ENCODE results near the gene TRIM40. TPM values are rescaled to one million over a fixed set of nuclear protein-coding genes. Genes with fewer than 3 reads are reported as not detected.
A peak's percentile ranks its signal among the peaks of the same experiment; 100 is the strongest.

The TRIM40 gene
- total and polyA plus RNA-seq, 2 of the 13 experiments (the other 11 are each of a cell fraction or from before 2014, with no cell fraction given): 0.58 TPM; not detected in 1

GRCh38 chr6:30102414-30102969 lies 33.4 kb upstream of the TRIM40 start (continued):
- 0 out of 2 replicates have a peak, but pooled peaks have one; percentile 6 for TF ChIP-seq PATZ1 (CRISPR knock-in tag; IDR thresholded peaks at IDR 0.05)
- TF ChIP-seq REL (CRISPR knock-in tag; conservative IDR thresholded peaks at IDR 0.05): no peak; the same call in 1 of the 2 replicates
- TF ChIP-seq ZNF891 (CRISPR knock-in tag; IDR thresholded peaks at IDR 0.05): 0 out of 2 replicates have a peak, but pooled peaks have one; percentile 6
- TF ChIP-seq FOXC1 (CRISPR knock-in tag; IDR thresholded peaks at IDR 0.05; ENCODE audit: borderline replicate concordance): no peak
- 0 out of 2 replicates have a peak, but pooled peaks have one; percentile 14 for TF ChIP-seq MTF2 (CRISPR knock-in tag; IDR thresholded peaks at IDR 0.05; ENCODE audit: borderline replicate concordance)
- TF ChIP-seq ARID2 (CRISPR knock-in tag; IDR thresholded peaks at IDR 0.05; ENCODE audit: borderline replicate concordance): 0 out of 2 replicates have a peak, but pooled peaks have one; percentile 17
- TF ChIP-seq ZNF34 (CRISPR knock-in tag; IDR thresholded peaks at IDR 0.05; ENCODE audit: borderline replicate concordance): 0 out of 2 replicates have a peak, but pooled peaks have one; percentile 76
- no peak for TF ChIP-seq ZNF850 (CRISPR knock-in tag; conservative IDR thresholded peaks at IDR 0.05)
- TF ChIP-seq ZNF235 (CRISPR knock-in tag; IDR thresholded peaks at IDR 0.05; ENCODE audit: borderline replicate concordance): no peak
- 0 out of 2 replicates have a peak, but pooled peaks have one; percentile 6 for TF ChIP-seq ZNF510 (CRISPR knock-in tag; IDR thresholded peaks at IDR 0.05; ENCODE audit: low read depth)
- 0 out of 2 replicates have a peak, but pooled peaks have one; percentile 2 for TF ChIP-seq NPAS2 (CRISPR knock-in tag; IDR thresholded peaks at IDR 0.05; ENCODE audit: borderline replicate concordance)
- TF ChIP-seq ZFP37 (CRISPR knock-in tag; IDR thresholded peaks at IDR 0.05; ENCODE audit: borderline replicate concordance): no peak
- TF ChIP-seq PHF20 (CRISPR knock-in tag; IDR thresholded peaks at IDR 0.05): 0 out of 2 replicates have a peak, but pooled peaks have one; percentile 21
- TF ChIP-seq DNMT1 (CRISPR knock-in tag; IDR thresholded peaks at IDR 0.05): 0 out of 2 replicates have a peak, but pooled peaks have one; percentile 12
- 0 out of 2 replicates have a peak, but pooled peaks have one; percentile 2 for TF ChIP-seq ZNF230 (CRISPR knock-in tag; IDR thresholded peaks at IDR 0.05)
- no peak for TF ChIP-seq NCOA5 (CRISPR knock-in tag; IDR thresholded peaks at IDR 0.05)
- TF ChIP-seq RELA (CRISPR knock-in tag; IDR thresholded peaks at IDR 0.05): no peak
- TF ChIP-seq CCDC6 (CRISPR knock-in tag; IDR thresholded peaks at IDR 0.05): no peak
- TF ChIP-seq ZNF124 (CRISPR knock-in tag; IDR thresholded peaks at IDR 0.05): no peak
- TF ChIP-seq PRDM15 (CRISPR knock-in tag; IDR thresholded peaks at IDR 0.05): no peak
- TF ChIP-seq CEBPB (IDR thresholded peaks at IDR 0.05; ENCODE audit: borderline replicate concordance, low read depth, low read length): 0 out of 2 replicates have a peak, but pooled peaks have one; percentile 18

All from HepG2 (cell line).